HG03354 (cell line): ENCODE data around the gene CDC20B.

Experiments
- ATAC-seq: cut with Tn5 transposase; IDR thresholded peaks from one replicate; pipeline ENCODE4 v1.9.1; 2021; ENCODE audit warnings: mild to moderate bottlenecking; ENCODE audit not compliant: unreplicated experiment, poor library complexity, severe bottlenecking

Gene CDC20B

GRCh38 chr5:55172937-55173686 is at the start of gene CDC20B:
Gene CDC20B, minus strand, starts transcription at chr5:55173177. Its CDS starts 177 bp downstream, at chr5:55173000.
- peak; percentile 89 for ATAC-seq

GRCh38 chr5:55222092-55222984 is 49.4 kb upstream of the CDC20B start:
- ATAC-seq = no peak

GRCh38 chr5:55220433-55221185 is 47.6 kb upstream of the CDC20B start:
- ATAC-seq = no peak

- ATAC-seq = no peak
Measured at GRCh38 chr5:55219770-55220169, 46.8 kb upstream of the CDC20B start.

GRCh38 chr5:55218967-55219366 is 46.0 kb upstream of the CDC20B start:
- no peak for ATAC-seq

GRCh38 chr5:55211184-55211874 is 38.4 kb upstream of the CDC20B start:
- ATAC-seq = no peak

GRCh38 chr5:55205001-55205400 is 32.0 kb upstream of the CDC20B start:
- no peak for ATAC-seq

GRCh38 chr5:55191165-55191564 is 18.2 kb upstream of the CDC20B start:
- ATAC-seq = no peak

GRCh38 chr5:55188656-55189540 is 15.9 kb upstream of the CDC20B start:
- no peak for ATAC-seq

- no peak for ATAC-seq
Measured at GRCh38 chr5:55187370-55187769, 14.4 kb upstream of the CDC20B start.

GRCh38 chr5:55180016-55180415 is 7.0 kb upstream of the CDC20B start:
- ATAC-seq = no peak

GRCh38 chr5:55177078-55177477 is 4.1 kb upstream of the CDC20B start:
- ATAC-seq = no peak

GRCh38 chr5:55176176-55176818 is 3.3 kb upstream of the CDC20B start:
- ATAC-seq = no peak

- ATAC-seq = no peak
Measured at GRCh38 chr5:55175781-55176175, 2.8 kb upstream of the CDC20B start.

- peak; percentile 7 for ATAC-seq
Measured at GRCh38 chr5:55173687-55174230, 782 bp upstream of the CDC20B start.

- peak; percentile 75 for ATAC-seq
Measured at GRCh38 chr5:55172051-55172899, 702 bp downstream of the CDC20B start.

- ATAC-seq = no peak
Measured at GRCh38 chr5:55171471-55171870, 1.5 kb downstream of the CDC20B start.
